ENCODE measurements around the gene PDXP. TPM values are rescaled to one million over a fixed set of nuclear protein-coding genes. Genes with fewer than 3 reads are reported as not detected.

PDXP gene
- total and polyA plus RNA-seq, 2 of the 13 experiments (the other 11 are each of a cell fraction or from before 2014, with no cell fraction given): 58.2 to 70.6 TPM

- POLR2A ChIA-PET: interaction anchor here (1.0 to 1.6 kb wide), 2 partner anchors 13 to 40 kb away, joined by 4 read pairs; no protein-coding TSS in a partner anchor
- FAIRE-seq: no peak
- no peaks in the 10 kb centered on the region; a peak in 1 of 5 replicates for H3K27me3 ChIP-seq (ENCODE audit: control insufficient read depth in 1 of 2, insufficient read depth in 2 of 2, low read length in 2 of 2)
- H3K27ac ChIP-seq (ENCODE audit: extremely low read length, insufficient read depth, low read length): no peak overlapping the region
- intact Hi-C loops (cut with micrococcal nuclease; ENCODE audit: unreplicated experiment): loop anchor here (5.0 kb wide), 1 partner anchor 61 kb away; no protein-coding TSS in a partner anchor
- H2AFZ ChIP-seq (ENCODE audit: low read length): no peak overlapping the region
- no peaks in the 10 kb centered on the region for H3K9me3 ChIP-seq (ENCODE audit: low read length)
- 97% methylated on average over 10 of the region's 12 CpGs for WGBS (ENCODE audit: low lambda C conversion rate)
- DNase-seq (ENCODE audit: low spot score): no peak
- H3K4me3 ChIP-seq (replicated peaks in 1 of 3; ENCODE audit: insufficient read depth in 1 of 3, low read depth in 2 of 3, low read length in 3 of 3): no peak overlapping the region
- H3K79me2 ChIP-seq (ENCODE audit: insufficient read depth, low read length): no peaks in the 10 kb centered on the region
- CTCF ChIA-PET (ENCODE audit: low intra/inter-chr PET ratio, low total read pairs): no interaction called here
- no peak overlapping the region for H3K4me2 ChIP-seq (ENCODE audit: low read depth, low read length)
- in situ Hi-C loops (cut with HindIII; ENCODE audit: extremely low pct_ligation_motif_present, low pct_unique_long_range_greater_than_20kb): no loop called here
- peaks cover 10% of the 10 kb centered on the region for H3K4me1 ChIP-seq (ENCODE audit: insufficient read depth, low read length)
- H3K36me3 ChIP-seq (replicated peaks in 1 of 2; ENCODE audit: control insufficient read depth in 1 of 2, insufficient read depth in 2 of 2, low read length in 2 of 2): peaks cover 18 to 41% of the 10 kb centered on the region in 2 experiments; a peak in 4 of 5 replicates
- no peak for ATAC-seq
- H4K20me1 ChIP-seq (ENCODE audit: insufficient read depth, low read length): no peaks in the 10 kb centered on the region
- BruUV-seq (replicated peaks): no TSS peak
- no peak overlapping the region for H3K9ac ChIP-seq (ENCODE audit: insufficient read depth, low read depth, low read length)
- TF ChIP-seq PRDM10 (CRISPR knock-in tag; IDR thresholded peaks at IDR 0.05; ENCODE audit: low read depth) (no peak), ZNF446 (CRISPR knock-in tag; IDR thresholded peaks at IDR 0.05) (no peak), PHF20 (CRISPR knock-in tag; IDR thresholded peaks at IDR 0.05) (no peak), NFKBIZ (CRISPR knock-in tag; IDR thresholded peaks at IDR 0.05) (no peak), PHF5A (CRISPR knock-in tag; IDR thresholded peaks at IDR 0.05; ENCODE audit: low read depth, unreplicated experiment) (no peak), ATF3 (CRISPR knock-in tag; IDR thresholded peaks at IDR 0.05) (no peak), ZNF33B (CRISPR knock-in tag; IDR thresholded peaks at IDR 0.05) (no peak), NFRKB (IDR thresholded peaks at IDR 0.05) (no peak), ZNF547 (CRISPR knock-in tag; IDR thresholded peaks at IDR 0.05) (no peak), MYC (CRISPR knock-in tag; IDR thresholded peaks at IDR 0.05; ENCODE audit: borderline replicate concordance) (no peak), GZF1 (CRISPR knock-in tag; IDR thresholded peaks at IDR 0.05) (no peak), ZNF678 (CRISPR knock-in tag; IDR thresholded peaks at IDR 0.05) (no peak)
- TF ChIP-seq, protein P1, sequence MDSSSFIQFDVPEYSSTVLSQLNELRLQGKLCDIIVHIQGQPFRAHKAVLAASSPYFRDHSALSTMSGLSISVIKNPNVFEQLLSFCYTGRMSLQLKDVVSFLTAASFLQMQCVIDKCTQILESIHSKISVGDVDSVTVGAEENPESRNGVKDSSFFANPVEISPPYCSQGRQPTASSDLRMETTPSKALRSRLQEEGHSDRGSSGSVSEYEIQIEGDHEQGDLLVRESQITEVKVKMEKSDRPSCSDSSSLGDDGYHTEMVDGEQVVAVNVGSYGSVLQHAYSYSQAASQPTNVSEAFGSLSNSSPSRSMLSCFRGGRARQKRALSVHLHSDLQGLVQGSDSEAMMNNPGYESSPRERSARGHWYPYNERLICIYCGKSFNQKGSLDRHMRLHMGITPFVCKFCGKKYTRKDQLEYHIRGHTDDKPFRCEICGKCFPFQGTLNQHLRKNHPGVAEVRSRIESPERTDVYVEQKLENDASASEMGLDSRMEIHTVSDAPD (CRISPR knock-in tag; IDR thresholded peaks at IDR 0.05): no peak
- TF ChIP-seq, protein P2, sequence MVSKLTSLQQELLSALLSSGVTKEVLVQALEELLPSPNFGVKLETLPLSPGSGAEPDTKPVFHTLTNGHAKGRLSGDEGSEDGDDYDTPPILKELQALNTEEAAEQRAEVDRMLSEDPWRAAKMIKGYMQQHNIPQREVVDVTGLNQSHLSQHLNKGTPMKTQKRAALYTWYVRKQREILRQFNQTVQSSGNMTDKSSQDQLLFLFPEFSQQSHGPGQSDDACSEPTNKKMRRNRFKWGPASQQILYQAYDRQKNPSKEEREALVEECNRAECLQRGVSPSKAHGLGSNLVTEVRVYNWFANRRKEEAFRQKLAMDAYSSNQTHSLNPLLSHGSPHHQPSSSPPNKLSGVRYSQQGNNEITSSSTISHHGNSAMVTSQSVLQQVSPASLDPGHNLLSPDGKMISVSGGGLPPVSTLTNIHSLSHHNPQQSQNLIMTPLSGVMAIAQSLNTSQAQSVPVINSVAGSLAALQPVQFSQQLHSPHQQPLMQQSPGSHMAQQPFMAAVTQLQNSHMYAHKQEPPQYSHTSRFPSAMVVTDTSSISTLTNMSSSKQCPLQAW (CRISPR knock-in tag; IDR thresholded peaks at IDR 0.05): no peak
These were observed 37.1 kb upstream of the PDXP start for GRCh38 chr22:37621352-37621860.

All from HepG2 (cell line).